Neural cell (in vitro differentiated cells): Measurements from ENCODE around the gene THUMPD1. TPM values are rescaled to one million over a fixed set of nuclear protein-coding genes. Genes with fewer than 3 reads are reported as not detected.

Experiments used
- H2AFZ ChIP-seq: fragments of 200-600, 300-800 bp; sonication (generic), shearing (Covaris generic); 2 replicates; pipeline ENCODE4 v1.6.0; 2014; ENCODE audit warnings: low read depth, mild to moderate bottlenecking, antibody characterized with exemption, low read length, moderate library complexity
- H3F3A ChIP-seq: fragments of 200-600 bp; shearing (Covaris generic); 2 replicates; pipeline ENCODE4 v1.6.1; 2016; ENCODE audit warnings: mild to moderate bottlenecking, moderate library complexity, mixed read lengths, antibody characterized with exemption, low read length; ENCODE audit not compliant: insufficient read depth, poor library complexity, severe bottlenecking
- H3K27ac ChIP-seq: fragments of 200-600, 300-800 bp; sonication (generic), shearing (Covaris generic); 2 replicates; pipeline ENCODE4 v1.5.1; 2014; ENCODE audit warnings: mild to moderate bottlenecking, low read length, moderate library complexity
- H3K27me3 ChIP-seq: fragments of 300-800, 200-600 bp; sonication (generic), shearing (Covaris generic); 2 replicates; pipeline ENCODE4 v1.6.0; 2014; ENCODE audit warnings: mild to moderate bottlenecking, low read depth, low read length, moderate library complexity; ENCODE audit not compliant: insufficient read depth
- H3K36me3 ChIP-seq: fragments of 300-800, 200-600 bp; sonication (generic), shearing (Covaris generic); 2 replicates; pipeline ENCODE4 v1.5.1; 2014; ENCODE audit warnings: mild to moderate bottlenecking, antibody characterized with exemption, low read length, moderate library complexity; ENCODE audit not compliant: insufficient read depth
- H3K4me2 ChIP-seq: fragments of 300-800, 200-600 bp; sonication (generic), shearing (Covaris generic); 2 replicates; pipeline ENCODE4 v1.6.0; 2014; ENCODE audit warnings: mild to moderate bottlenecking, low read length
- H3K4me3 ChIP-seq: fragments of 300-800, 200-600 bp; sonication (generic), shearing (Covaris generic); 2 replicates; pipeline ENCODE4 v1.5.1; 2014; ENCODE audit warnings: mild to moderate bottlenecking, low read length, moderate library complexity
- H3K79me2 ChIP-seq: fragments of 200-600 bp; shearing (Covaris generic); replicated peaks from 2 replicates; pipeline ENCODE4 v1.6.0; 2014; ENCODE audit warnings: mild to moderate bottlenecking, low read length, moderate library complexity; ENCODE audit not compliant: insufficient read depth
- H3K9ac ChIP-seq: fragments of 300-800, 200-600 bp; sonication (generic), shearing (Covaris generic); 2 replicates; pipeline ENCODE4 v1.6.1; 2016; ENCODE audit warnings: mild to moderate bottlenecking, low read length, mixed read lengths
- H3K9me2 ChIP-seq: fragments of 200-600 bp; shearing (Covaris generic); 2 replicates; pipeline ENCODE4 v1.6.1; 2016; ENCODE audit warnings: mild to moderate bottlenecking, low read length, mixed read lengths; ENCODE audit not compliant: insufficient read depth
- H3K9me3 ChIP-seq: fragments of 200-600, 300-800 bp; sonication (generic), shearing (Covaris generic); 2 replicates; pipeline ENCODE4 v1.6.1; 2016; ENCODE audit warnings: mild to moderate bottlenecking, mixed run types, low read length, moderate library complexity, mixed read lengths
- H4K20me1 ChIP-seq: fragments of 200-600 bp; shearing (Covaris generic); 2 replicates; pipeline ENCODE4 v1.6.1; 2016; ENCODE audit warnings: mild to moderate bottlenecking, mixed run types; ENCODE audit not compliant: insufficient read depth
- CTCF ChIP-seq: fragments of 450-650 bp; IDR thresholded peaks from 2 replicates; pipeline ENCODE4 v1.5.1; 2014; ENCODE audit warnings: antibody characterized with exemption, mild to moderate bottlenecking, moderate library complexity; ENCODE audit not compliant: poor library complexity, severe bottlenecking
- EP300 ChIP-seq: fragments of 450-650 bp; conservative IDR thresholded peaks from 2 replicates; pipeline ENCODE4 v1.6.1; 2014; ENCODE audit warnings: antibody characterized with exemption, mild to moderate bottlenecking, moderate library complexity; ENCODE audit not compliant: poor library complexity, severe bottlenecking
- EZH2 ChIP-seq: fragments of 200-600, 300-800 bp; shearing (Covaris generic), sonication (generic); IDR thresholded peaks from 2 replicates; pipeline ENCODE4 v1.6.1; 2014; ENCODE audit warnings: antibody characterized with exemption, low read length, borderline replicate concordance, mild to moderate bottlenecking; ENCODE audit not compliant: insufficient read depth, poor library complexity, severe bottlenecking
- MXI1 ChIP-seq: fragments of 450-650 bp; conservative IDR thresholded peaks from 2 replicates; pipeline ENCODE4 v1.6.1; 2014; ENCODE audit warnings: antibody characterized with exemption, mild to moderate bottlenecking; ENCODE audit not compliant: poor library complexity, severe bottlenecking
- POLR2AphosphoS5 ChIP-seq: IDR thresholded peaks from 2 replicates; pipeline ENCODE4 v1.6.1; 2012
- RAD21 ChIP-seq: fragments of 450-650 bp; conservative IDR thresholded peaks from 2 replicates; pipeline ENCODE4 v1.6.1; 2014; ENCODE audit warnings: antibody characterized with exemption, mild to moderate bottlenecking, moderate library complexity
- REST ChIP-seq: IDR thresholded peaks from 2 replicates; pipeline ENCODE4 v1.6.1; 2012; ENCODE audit warnings: borderline replicate concordance
- SMC3 ChIP-seq: fragments of 450-650 bp; conservative IDR thresholded peaks from 2 replicates; pipeline ENCODE4 v1.6.1; 2014; ENCODE audit warnings: antibody characterized with exemption, mild to moderate bottlenecking, moderate library complexity; ENCODE audit not compliant: poor library complexity
- TAF1 ChIP-seq: IDR thresholded peaks from 2 replicates; pipeline ENCODE4 v1.6.1; 2012; ENCODE audit warnings: low read depth
- polyA plus RNA-seq: library from polyadenylated mRNA; depleted of rRNA; stranded (reverse); fragments of >200 nt; gene quantifications from 2 replicates; pipeline ENCODE4 v1.2.3, GENCODE V29; 2014

THUMPD1 gene
- polyA plus RNA-seq, 1 donor from 2014 or later, result 57.1 TPM

- Histone ChIP-seq H3K9ac (no peak overlapping the region), H3F3A (no peaks in the 10 kb centered on the region), H3K4me3 (no peak overlapping the region), H3K9me3 (no peaks in the 10 kb centered on the region), H3K27ac (no peak overlapping the region), H2AFZ (no peak overlapping the region), H3K36me3 (no peaks in the 10 kb centered on the region), H3K9me2 (no peaks in the 10 kb centered on the region), H3K27me3 (no peaks in the 10 kb centered on the region), H4K20me1 (no peaks in the 10 kb centered on the region), H3K4me2 (no peak overlapping the region), H3K79me2 (no peaks in the 10 kb centered on the region)
- TF ChIP-seq MXI1 (no peak), POLR2AphosphoS5 (no peak), EZH2 (no peak), CTCF (no peak), EP300 (no peak), REST (no peak), RAD21 (no peak), TAF1 (no peak), SMC3 (no peak)
These were observed 33.2 kb upstream of the THUMPD1 start for GRCh38 chr16:20774703-20775362.

- Histone ChIP-seq H3K27me3 (no peaks in the 10 kb centered on the region), H3K27ac (no peak overlapping the region), H3K9ac (no peak overlapping the region), H2AFZ (no peak overlapping the region), H3K4me2 (no peak overlapping the region), H4K20me1 (no peaks in the 10 kb centered on the region), H3K4me3 (no peak overlapping the region), H3K9me2 (no peaks in the 10 kb centered on the region), H3K9me3 (no peaks in the 10 kb centered on the region), H3F3A (no peaks in the 10 kb centered on the region), H3K79me2 (no peaks in the 10 kb centered on the region), H3K36me3 (no peaks in the 10 kb centered on the region)
- TF ChIP-seq CTCF, result no peak
- TF ChIP-seq REST, result no peak
- no peak for TF ChIP-seq RAD21
- no peak for TF ChIP-seq EZH2
- no peak for TF ChIP-seq TAF1
- no peak for TF ChIP-seq SMC3
- no peak for TF ChIP-seq EP300
- TF ChIP-seq MXI1, result no peak
- no peak for TF ChIP-seq POLR2AphosphoS5
These were observed 32.1 kb upstream of the THUMPD1 start for GRCh38 chr16:20773679-20774078.
